Effector memory CD8-positive, alpha-beta T cell (primary cell): ENCODE results near the gene NCOR2.

Experiments
- ATAC-seq: fragments of 150-1000 bp; cut with Tn5 transposase; replicated peaks from 2 replicates; pipeline ENCODE4 v1.10.0; 2021; ENCODE audit warnings: mild to moderate bottlenecking, moderate library complexity
- DNase-seq, 3 experiments: peaks; one replicate each; pipeline ENCODE4 v3.0.0; 2021
- H3K27ac Mint-ChIP-seq, 2 donors: one replicate each; pipeline ENCODE4 v1.8.0; 2022; ENCODE audit warnings: mild to moderate bottlenecking in 2 of 2, mixed read lengths in 2 of 2, moderate library complexity in 2 of 2
- H3K27me3 Mint-ChIP-seq, 2 donors: one replicate each; pipeline ENCODE4 v1.8.0; 2022; ENCODE audit warnings: mixed read lengths in 2 of 2
- H3K36me3 Mint-ChIP-seq: one replicate; pipeline ENCODE4 v1.8.0; 2022; ENCODE audit warnings: mild to moderate bottlenecking, moderate library complexity, mixed read lengths; ENCODE audit not compliant: insufficient read depth
- H3K4me1 Mint-ChIP-seq, 2 donors: one replicate each; pipeline ENCODE4 v1.8.0; 2022; ENCODE audit warnings: low read depth in 2 of 2, mixed read lengths in 2 of 2
- H3K4me3 Mint-ChIP-seq, 2 donors: one replicate each; pipeline ENCODE4 v1.8.0; 2022; ENCODE audit warnings: mild to moderate bottlenecking in 2 of 2, mixed read lengths in 2 of 2, moderate library complexity in 2 of 2
- H3K9me3 Mint-ChIP-seq, 2 donors: one replicate each; pipeline ENCODE4 v1.8.0; 2022; ENCODE audit warnings: mixed read lengths in 2 of 2

NCOR2 gene

DNA sequence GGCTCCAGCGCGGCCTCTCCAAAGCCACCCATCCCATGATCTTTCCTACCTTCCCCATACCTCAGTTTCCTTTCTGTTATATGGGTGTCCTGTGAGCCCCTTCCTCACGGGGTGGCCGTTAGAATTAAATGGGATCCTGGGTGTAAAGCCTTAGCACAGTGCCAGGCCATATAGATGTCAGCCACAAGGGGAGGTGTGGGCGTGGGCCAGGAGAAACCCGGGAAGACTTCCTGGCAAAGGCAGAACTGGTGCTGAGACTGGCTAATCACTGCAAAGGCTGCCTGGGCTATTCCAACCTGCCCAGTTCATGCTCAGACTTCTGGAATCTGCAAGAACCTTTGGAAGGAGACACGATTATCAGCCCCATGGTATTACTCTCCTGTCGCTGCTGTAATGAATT, 11.0 kb upstream of the NCOR2 start:
- H3K27ac Mint-ChIP-seq, result no peak overlapping the region
- H3K4me1 Mint-ChIP-seq, result no peaks in the 10 kb centered on the region
- no peak for ATAC-seq
- peaks cover 7 to 32% of the 10 kb centered on the region in 2 donors for H3K27me3 Mint-ChIP-seq
- H3K36me3 Mint-ChIP-seq, result no peaks in the 10 kb centered on the region
- H3K9me3 Mint-ChIP-seq, result peaks cover 2 to 7% of the 10 kb centered on the region in 2 donors
- H3K4me3 Mint-ChIP-seq, result no peak overlapping the region
- DNase-seq, result no peak

DNA sequence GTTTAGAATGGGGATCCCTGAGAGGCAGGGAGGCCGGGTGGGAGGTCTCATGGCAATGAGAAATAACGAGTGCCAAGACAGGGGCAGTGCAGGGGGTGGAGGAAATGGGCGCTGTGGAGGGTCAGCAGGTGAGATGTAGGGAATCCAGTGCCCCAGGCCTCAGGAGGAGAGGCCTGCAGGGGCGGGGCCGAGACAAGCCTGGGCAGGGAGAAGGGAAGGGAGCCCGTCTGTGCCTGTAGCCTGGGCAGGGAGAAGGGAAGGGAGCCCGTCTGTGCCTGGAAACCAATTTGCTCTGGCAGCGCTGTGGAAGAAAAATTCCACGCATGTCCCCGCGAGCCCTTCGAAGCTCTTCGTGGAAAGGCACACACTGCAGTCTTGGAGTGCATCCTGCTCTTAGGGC, 10.6 kb upstream of the NCOR2 start:
- Mint-ChIP-seq H3K27me3 (peaks cover 7 to 32% of the 10 kb centered on the region in 2 donors), H3K9me3 (peaks cover 2 to 7% of the 10 kb centered on the region in 2 donors), H3K27ac (no peak overlapping the region), H3K4me1 (no peaks in the 10 kb centered on the region), H3K4me3 (no peak overlapping the region), H3K36me3 (no peaks in the 10 kb centered on the region)
- no peak for DNase-seq
- ATAC-seq, result no peak

DNA sequence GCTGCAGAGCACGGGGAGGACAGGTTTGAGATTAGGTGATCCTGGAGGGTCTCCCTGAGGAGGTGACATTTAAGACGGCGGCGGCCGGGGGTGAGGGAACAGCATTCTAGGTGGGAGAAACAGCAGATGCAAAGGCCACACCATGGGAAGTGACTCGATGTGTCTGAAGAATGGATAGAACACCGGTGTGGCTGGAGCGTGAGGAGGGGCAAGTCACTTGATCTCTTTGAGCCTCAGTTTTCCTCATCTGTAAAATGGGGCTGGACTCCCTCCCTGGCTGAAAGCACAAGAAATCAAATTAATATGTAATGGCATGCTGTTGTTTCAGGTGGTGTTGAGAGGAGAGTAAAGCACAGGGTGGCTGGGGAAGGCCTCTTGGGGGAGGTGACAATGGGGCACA, 10.0 kb upstream of the NCOR2 start:
- H3K4me3 Mint-ChIP-seq, result no peak overlapping the region
- H3K27ac Mint-ChIP-seq, result no peak overlapping the region
- no peak for DNase-seq
- peaks cover 7 to 32% of the 10 kb centered on the region in 2 donors for H3K27me3 Mint-ChIP-seq
- ATAC-seq, result no peak
- peaks cover 2 to 7% of the 10 kb centered on the region in 2 donors for H3K9me3 Mint-ChIP-seq
- H3K4me1 Mint-ChIP-seq, result no peaks in the 10 kb centered on the region
- no peaks in the 10 kb centered on the region for H3K36me3 Mint-ChIP-seq

DNA sequence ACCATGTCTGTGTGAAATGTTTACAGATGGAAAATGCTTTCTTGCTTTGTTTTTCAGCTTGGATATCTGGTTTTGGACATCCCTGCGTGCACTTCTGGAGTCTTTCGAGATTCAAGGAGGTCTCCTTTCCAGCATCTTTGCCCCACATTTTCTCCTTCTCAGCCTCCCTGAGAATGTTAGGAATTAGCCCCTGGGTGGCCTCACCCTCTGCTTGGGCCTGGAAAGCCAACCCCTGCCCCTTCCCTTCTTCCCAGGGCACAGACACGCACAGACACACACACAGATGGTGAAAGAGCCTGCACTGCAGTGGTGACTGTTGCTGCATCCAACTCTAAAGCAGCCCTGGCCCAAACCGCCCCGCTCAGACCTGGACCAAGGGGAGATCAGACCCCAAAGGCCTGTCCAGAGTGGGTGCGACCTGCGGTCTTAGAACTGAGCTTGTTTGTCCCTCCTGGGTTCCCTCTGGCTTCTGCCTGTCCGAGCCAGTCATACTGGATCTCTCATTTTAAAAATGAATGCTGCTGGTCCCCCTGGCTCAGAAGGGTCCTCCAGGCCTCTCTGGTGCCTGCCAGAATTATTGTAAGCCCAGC, 8.7 kb upstream of the NCOR2 start:
- Mint-ChIP-seq H3K27me3 (peaks cover 7 to 32% of the 10 kb centered on the region in 2 donors), H3K27ac (peak overlapping the region in 1 of 2 donors; percentile 73), H3K9me3 (peaks cover 2 to 7% of the 10 kb centered on the region in 2 donors), H3K4me3 (no peak overlapping the region), H3K36me3 (no peaks in the 10 kb centered on the region), H3K4me1 (no peaks in the 10 kb centered on the region)
- ATAC-seq, result no peak
- no peak for DNase-seq

DNA sequence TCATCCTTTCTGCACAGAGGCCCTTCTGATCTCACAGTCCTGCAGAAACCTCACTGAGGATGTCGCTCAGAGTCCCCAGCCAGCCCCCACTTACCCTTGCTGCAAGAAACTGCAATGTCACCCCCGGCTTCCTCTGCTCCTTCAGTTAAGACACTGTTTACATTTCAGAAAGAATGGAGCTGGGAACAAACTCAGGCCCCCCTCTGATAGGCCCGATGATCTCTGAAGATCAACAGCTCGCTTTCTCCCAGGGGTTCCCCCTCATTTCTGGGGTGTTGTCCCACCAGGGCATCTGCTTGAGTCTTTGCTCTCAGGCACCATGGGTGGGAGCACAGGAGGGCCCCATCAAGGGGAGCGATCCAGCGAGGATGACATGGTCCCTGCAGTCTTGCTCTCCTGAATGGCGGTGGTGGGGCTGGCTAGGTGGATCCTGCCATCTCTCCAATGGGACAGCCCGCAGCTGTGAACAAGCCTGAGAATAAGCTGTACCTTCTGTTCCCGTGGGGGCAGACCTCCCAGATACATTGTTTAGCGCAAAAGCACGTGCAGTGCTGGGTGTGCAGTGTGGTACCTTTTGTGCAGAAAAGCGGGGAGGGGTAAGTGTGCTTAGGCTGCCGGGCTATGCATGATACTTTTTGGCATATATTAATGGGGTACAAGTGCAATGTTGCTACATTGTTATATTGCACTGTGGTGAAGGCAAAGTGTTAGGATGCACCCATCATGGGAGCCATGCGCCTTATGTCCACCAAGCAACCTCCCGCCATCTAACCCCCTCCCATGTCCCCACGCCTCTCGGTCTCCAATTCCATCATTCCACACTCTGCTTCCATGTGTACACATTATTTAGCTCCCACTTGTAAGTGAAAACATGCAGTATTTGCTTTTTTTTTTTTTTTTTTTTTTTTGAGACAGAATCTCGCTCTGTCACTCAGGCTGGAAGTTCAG, 6.7 kb upstream of the NCOR2 start:
- H3K9me3 Mint-ChIP-seq, result no peaks in the 10 kb centered on the region
- H3K27ac Mint-ChIP-seq, result no peak overlapping the region
- H3K36me3 Mint-ChIP-seq, result no peaks in the 10 kb centered on the region
- no peak overlapping the region for H3K4me3 Mint-ChIP-seq
- ATAC-seq (no peak), DNase-seq (no peak)
- H3K4me1 Mint-ChIP-seq, result no peaks in the 10 kb centered on the region
- peaks cover 7 to 18% of the 10 kb centered on the region in 2 donors for H3K27me3 Mint-ChIP-seq

DNA sequence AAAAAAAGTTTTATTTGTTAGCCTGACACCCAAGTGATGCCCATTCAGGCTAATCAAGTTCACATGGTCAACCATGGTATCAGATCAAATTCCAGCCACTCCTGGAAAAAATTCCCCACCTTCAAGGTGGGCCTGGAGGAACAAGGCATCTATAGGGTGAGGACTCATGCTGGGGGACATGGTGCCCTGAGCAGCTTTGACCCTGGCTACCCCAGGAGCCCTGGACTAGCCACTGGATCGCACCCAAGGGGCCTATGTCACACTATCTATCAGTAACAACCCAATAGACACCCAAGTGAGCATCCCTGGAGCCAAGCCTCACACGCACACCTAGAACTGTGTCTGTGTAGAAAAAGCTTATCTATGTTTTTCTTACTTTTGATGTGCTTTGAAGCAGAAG, 4.1 kb upstream of the NCOR2 start:
- H3K4me3 Mint-ChIP-seq, result no peak overlapping the region
- no peak overlapping the region for H3K27ac Mint-ChIP-seq
- H3K9me3 Mint-ChIP-seq, result no peaks in the 10 kb centered on the region
- peaks cover 0 to 3% of the 10 kb centered on the region in 2 donors for H3K4me1 Mint-ChIP-seq
- no peak for ATAC-seq
- H3K36me3 Mint-ChIP-seq, result peaks cover 6% of the 10 kb centered on the region
- no peak for DNase-seq
- no peaks in the 10 kb centered on the region for H3K27me3 Mint-ChIP-seq

DNA sequence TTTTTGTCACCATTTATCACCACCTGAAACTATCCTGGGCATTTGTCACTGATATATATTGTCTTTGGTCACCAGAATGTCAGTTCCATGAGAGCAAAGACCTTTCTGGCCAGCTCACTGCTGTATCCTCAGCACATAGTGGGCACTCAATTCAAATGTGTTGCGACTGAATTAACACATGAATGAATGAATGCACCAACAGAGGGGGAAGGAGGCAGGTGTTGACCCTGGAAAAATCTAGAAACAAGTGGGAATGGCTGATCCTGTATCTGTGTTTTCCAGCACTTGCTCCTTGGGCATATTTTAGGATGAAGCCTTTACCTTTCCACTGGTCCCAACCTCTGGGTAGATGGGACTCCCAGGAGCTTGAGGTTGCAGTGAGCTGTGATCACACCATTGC, 3.4 kb upstream of the NCOR2 start:
- Mint-ChIP-seq H3K27ac (no peak overlapping the region), H3K36me3 (peaks cover 10% of the 10 kb centered on the region), H3K9me3 (no peaks in the 10 kb centered on the region), H3K27me3 (no peaks in the 10 kb centered on the region), H3K4me1 (peaks cover 3 to 7% of the 10 kb centered on the region in 2 donors), H3K4me3 (no peak overlapping the region)
- ATAC-seq, result no peak
- no peak for DNase-seq

DNA sequence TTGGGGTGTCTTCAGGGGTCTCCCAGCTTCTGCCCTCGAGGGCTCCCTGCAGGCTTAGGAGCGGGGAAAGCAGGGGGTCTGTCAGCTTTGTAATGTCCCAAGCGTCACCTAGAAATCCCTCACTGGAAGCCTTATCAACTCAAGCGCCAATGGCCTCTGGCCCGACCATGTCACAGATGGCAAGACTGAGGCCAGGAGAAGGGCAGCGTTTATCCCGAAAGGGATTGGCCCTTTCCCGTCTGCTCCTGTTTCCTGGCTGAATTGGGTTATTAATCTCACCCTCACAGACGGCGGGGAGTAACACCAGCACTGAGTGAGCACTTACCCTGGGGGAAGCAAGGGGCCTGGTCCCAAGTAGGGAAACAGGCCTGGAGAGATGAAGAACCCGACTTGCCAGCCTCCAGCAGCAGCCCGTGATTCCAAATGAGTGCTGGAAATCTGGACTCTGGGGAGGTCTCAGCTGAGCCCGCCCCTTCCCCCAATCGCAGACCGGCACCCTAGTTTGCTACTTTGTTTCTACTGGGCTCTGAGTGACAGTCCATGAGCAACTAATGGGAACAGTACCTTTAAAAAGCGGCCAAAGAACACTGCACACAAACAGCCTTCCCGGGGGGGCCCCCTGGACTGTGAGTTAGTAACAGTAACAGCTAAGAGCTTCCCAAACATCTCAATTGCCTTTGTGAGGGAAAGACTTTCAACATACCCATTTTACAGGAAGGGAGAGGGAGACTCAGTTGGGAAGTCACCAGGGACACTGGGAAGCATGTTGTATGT, 2.1 kb upstream of the NCOR2 start:
- ATAC-seq, result no peak

DNA sequence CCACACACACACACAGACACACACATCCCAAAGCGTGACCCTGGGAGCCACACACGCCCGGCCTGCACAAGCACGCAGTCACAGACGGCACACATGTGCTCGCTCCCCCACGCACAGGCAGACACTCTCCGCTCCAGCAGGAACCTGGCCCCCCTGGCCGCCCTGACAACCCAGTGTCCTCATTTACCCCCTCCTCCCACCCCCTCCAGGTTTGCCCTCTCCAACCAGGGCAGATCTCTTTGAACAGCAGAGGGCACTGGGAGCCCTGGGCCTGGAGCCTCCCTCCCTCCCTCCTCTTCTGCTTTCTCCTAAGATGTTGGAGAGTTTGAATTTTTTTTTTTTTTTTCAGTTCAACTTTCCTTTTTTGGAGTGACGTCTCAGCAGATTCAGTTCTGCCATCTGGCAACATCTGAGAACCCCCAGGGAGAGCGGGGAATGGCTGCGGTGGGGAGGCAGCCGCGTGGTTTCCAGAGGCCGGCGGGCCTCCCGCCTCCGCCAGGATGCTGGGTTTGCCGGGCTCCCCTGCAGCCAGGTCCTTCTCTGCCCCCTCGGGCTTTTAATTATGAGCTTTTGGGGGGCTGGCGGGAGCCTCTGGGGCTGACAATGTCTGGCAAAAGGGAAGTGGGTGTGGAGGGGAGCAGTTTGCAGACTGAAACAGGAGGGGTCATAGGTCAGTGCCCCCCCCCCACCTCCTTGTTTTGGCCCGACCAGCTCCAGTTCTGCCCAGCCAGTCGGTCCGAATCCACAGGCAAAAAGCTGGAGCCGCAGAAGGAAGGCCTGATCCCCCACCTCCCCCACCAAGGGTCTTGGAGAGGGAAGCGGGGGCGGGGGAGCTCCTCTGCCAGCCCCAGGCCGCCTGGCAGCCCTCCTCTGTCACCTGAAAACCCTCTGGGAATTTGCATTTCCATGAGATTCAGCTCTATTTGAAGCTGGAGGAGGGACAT, 1.3 kb upstream of the NCOR2 start:
- peak overlapping the region in 1 of 2 donors; percentile 77 for H3K27ac Mint-ChIP-seq
- H3K36me3 Mint-ChIP-seq, result peaks cover 10% of the 10 kb centered on the region
- H3K27me3 Mint-ChIP-seq, result no peaks in the 10 kb centered on the region
- H3K9me3 Mint-ChIP-seq, result no peaks in the 10 kb centered on the region
- DNase-seq (no peak), ATAC-seq (no peak)
- H3K4me3 Mint-ChIP-seq, result peak overlapping the region; percentile 85
- H3K4me1 Mint-ChIP-seq, result peaks cover 13 to 14% of the 10 kb centered on the region in 2 donors

More for the DNA sequence above, 2.1 kb upstream of the NCOR2 start:
- Mint-ChIP-seq H3K9me3 (no peaks in the 10 kb centered on the region), H3K4me1 (peaks cover 11 to 13% of the 10 kb centered on the region in 2 donors), H3K36me3 (peaks cover 10% of the 10 kb centered on the region), H3K27me3 (no peaks in the 10 kb centered on the region), H3K4me3 (no peak overlapping the region), H3K27ac (no peak overlapping the region)
- no peak for DNase-seq

DNA sequence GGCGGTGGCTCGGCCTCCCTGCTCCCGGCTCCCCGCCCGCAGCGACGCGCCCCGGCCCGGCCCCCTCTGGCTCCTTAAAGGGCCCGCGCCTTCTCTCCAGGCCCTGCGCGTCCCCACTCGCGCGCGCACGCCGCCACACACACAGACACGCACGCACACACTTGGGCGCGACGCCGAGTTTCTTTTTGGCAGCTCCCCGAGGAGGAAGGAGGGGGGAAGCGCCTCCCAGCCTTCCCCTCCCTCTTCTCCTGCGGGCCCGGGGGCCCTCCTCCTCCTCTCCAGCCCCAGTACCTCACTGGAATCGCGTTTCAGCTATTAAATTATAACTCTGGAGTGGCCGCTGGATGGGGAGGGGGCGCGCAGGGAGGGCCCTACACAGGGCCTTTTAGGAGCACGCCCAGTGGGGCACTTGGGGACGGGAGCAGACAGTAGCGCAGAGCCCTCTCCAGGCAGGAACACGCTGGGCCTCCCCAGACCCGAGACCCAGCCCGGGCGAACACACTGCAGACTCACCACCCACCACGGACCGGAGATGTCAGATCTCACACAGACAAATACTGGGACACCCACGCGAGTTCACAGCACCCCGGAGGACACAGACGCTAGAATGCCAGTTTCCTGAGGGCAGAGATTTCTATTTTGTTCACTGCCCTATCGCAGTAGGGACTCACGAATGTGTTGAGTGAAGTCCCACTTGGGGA, 411 bp upstream of the NCOR2 start:
- peak overlapping the region; percentile 85 for H3K4me3 Mint-ChIP-seq
- H3K4me1 Mint-ChIP-seq, result peaks cover 13 to 18% of the 10 kb centered on the region in 2 donors
- H3K27ac Mint-ChIP-seq, result peak overlapping the region; percentile 77 to 78
- peaks cover 10% of the 10 kb centered on the region for H3K36me3 Mint-ChIP-seq
- H3K27me3 Mint-ChIP-seq, result no peaks in the 10 kb centered on the region
- H3K9me3 Mint-ChIP-seq, result no peaks in the 10 kb centered on the region
- DNase-seq (peak; percentile 65 to 73 (median 69)), ATAC-seq (peak; percentile 76)

DNA sequence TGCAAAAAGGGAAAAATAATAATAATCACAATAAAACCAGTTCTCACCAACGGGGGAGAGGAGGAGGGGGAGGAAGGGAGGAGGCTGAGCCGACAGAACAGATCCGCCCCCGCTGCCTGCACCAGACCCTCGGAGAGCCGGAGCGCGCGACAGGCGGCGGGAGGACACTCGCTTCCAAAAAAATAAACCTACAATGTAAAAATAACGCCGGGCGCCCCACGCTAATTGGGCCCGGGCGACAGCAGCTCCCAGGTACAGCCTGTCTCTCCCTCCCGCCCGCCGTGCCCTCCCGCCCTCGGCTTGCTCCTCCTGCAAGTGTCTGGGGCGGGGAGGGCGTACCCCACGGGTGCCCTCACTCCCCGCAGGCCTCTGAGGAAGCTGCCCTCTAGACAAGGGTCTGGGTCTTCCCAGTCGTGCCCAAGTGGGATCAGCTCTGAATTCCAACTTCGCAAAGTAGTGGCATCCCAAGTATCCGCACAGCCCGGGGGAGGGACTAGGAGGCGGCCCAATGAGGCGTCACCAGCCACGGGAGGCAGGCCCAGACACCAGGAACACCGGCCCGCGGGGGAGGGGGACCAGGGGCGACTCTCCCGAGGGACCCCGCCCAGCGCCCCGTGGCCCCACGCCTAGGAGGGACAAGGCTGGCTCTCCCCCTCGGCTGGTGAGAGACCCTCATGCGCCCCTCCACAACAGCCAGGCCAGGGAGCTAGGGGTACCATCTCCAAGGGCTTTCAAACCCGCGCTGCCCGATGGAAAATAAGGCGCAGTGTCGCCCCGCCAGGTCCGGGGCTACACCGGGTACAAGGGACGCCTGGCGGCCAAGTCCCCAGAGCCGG, 1.0 kb downstream of the NCOR2 start:
- no peaks in the 10 kb centered on the region for H3K9me3 Mint-ChIP-seq
- peak overlapping the region; percentile 83 to 90 for H3K27ac Mint-ChIP-seq
- H3K27me3 Mint-ChIP-seq, result no peaks in the 10 kb centered on the region
- H3K4me1 Mint-ChIP-seq, result peaks cover 20 to 23% of the 10 kb centered on the region in 2 donors
- peak overlapping the region; percentile 88 to 89 for H3K4me3 Mint-ChIP-seq
- H3K36me3 Mint-ChIP-seq, result peaks cover 10% of the 10 kb centered on the region
- peak; percentile 50 for ATAC-seq
- DNase-seq, result peak; percentile 38 to 62 (median 45)
